ENCODE measurements around the gene TCTN2.

TCTN2 gene

DNA sequence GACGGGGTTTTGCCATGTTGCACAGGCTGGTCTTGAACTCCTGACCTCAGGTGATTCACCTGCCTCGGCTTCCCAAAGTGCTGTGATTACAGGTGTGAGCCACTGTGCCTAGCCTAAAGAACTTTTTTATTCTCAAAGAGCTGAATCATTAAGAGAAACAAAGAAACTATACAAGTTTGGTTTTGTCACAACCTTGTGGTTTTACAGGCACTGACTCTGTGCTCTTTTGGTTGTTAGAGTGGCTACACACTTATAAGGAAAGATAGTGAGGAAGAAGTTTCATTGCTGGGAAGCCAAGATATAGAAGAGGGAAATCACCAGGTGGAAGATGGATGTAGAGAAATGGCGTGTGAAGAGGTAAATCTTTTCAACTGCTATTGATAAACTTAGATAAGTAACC lies 81.1 kb downstream of the TCTN2 start:
- Histone ChIP-seq H3K27me3 (ENCODE audit: control insufficient read depth, insufficient read depth, low read length, poor library complexity, severe bottlenecking) (no peaks in the 10 kb centered on the region), H3K36me3 (ENCODE audit: control insufficient read depth, insufficient read depth, low read length) (peaks cover 29% of the 10 kb centered on the region), H3K9me3 (ENCODE audit: control insufficient read depth, low read length) (no peaks in the 10 kb centered on the region), H3K4me3 (ENCODE audit: insufficient read depth, low read depth, low read length) (no peak overlapping the region), H3K4me1 (ENCODE audit: control insufficient read depth, insufficient read depth, low read length) (no peaks in the 10 kb centered on the region), H3K27ac (ENCODE audit: insufficient read depth, low read depth, low read length, poor library complexity, severe bottlenecking) (no peak overlapping the region)
- WGBS, 2 experiments = 92 to 94% methylated on average over 2 to 3 of the region's 3 CpGs

DNA sequence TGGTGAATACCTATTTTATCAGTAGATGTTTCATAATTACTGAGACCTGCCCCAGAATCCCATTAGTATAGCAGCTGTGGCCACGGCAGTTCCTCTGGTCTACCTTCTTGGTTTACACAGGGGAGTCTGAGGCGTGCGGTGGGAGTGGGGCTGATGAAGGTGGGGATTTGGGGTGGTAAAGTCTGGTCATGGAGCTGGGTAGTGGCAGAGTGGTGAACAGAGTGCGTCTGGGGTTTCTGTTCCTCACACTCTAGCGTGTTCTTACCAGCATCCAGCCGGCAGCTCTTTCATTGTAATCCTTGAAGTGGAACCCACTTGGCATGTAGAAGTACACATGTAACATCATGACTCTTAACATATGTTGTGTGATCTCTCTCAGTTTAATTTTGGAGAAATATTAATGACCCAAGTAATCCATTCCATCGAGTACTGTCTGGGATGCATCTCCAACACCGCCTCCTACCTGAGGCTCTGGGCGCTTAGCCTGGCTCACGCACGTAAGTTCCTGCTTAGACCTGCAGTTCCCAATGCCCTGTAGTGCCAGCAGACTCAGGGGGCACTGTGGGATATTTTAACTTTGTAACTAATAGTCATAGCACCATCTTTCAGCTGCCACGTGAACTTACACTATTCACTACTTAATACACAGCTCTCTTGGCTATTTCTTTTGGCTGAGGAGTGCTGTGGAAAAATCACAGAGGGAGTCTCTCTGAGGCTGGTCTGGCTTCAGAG lies 83.3 kb downstream of the TCTN2 start:
- Histone ChIP-seq H3K4me3 (ENCODE audit: insufficient read depth, low read depth, low read length) (no peak overlapping the region), H3K27ac (ENCODE audit: insufficient read depth, low read depth, low read length, poor library complexity, severe bottlenecking) (no peak overlapping the region), H3K36me3 (ENCODE audit: control insufficient read depth, insufficient read depth, low read length) (peaks cover 29% of the 10 kb centered on the region), H3K9me3 (ENCODE audit: control insufficient read depth, low read length) (no peaks in the 10 kb centered on the region), H3K27me3 (ENCODE audit: control insufficient read depth, insufficient read depth, low read length, poor library complexity, severe bottlenecking) (no peaks in the 10 kb centered on the region), H3K4me1 (ENCODE audit: control insufficient read depth, insufficient read depth, low read length) (no peaks in the 10 kb centered on the region)
- 97% methylated on average over 11 to 12 of the region's 12 CpGs for WGBS, 2 experiments

DNA sequence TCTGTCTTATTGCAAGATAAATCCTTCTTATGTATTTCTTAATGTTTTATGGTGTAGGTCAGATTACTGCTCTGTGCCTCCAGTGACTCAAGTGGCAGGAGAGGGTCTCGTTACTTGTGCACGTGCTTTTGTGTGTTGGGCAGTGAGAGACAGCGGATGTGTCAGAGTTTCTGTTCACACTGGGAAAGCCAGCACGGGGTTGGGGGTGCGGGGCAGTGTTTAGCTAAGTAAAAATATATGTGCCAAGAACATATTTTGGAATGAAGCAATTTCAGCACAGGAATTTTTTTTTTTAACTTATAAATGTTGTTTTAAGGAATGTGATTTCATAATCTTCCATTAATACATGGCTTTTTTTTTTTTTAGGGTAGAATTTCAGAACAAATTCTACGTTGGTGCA lies 86.6 kb downstream of the TCTN2 start:
- H3K4me3 ChIP-seq (ENCODE audit: insufficient read depth, low read depth, low read length) = no peak overlapping the region
- peaks cover 2% of the 10 kb centered on the region for H3K4me1 ChIP-seq (ENCODE audit: control insufficient read depth, insufficient read depth, low read length)
- H3K27me3 ChIP-seq (ENCODE audit: control insufficient read depth, insufficient read depth, low read length, poor library complexity, severe bottlenecking) = peaks cover 15% of the 10 kb centered on the region
- no peaks in the 10 kb centered on the region for H3K9me3 ChIP-seq (ENCODE audit: control insufficient read depth, low read length)
- H3K36me3 ChIP-seq (ENCODE audit: control insufficient read depth, insufficient read depth, low read length) = peaks cover 13% of the 10 kb centered on the region
- WGBS, 2 experiments = 89 to 95% methylated on average over 6 of the region's 6 CpGs
- H3K27ac ChIP-seq (ENCODE audit: insufficient read depth, low read depth, low read length, poor library complexity, severe bottlenecking) = no peak overlapping the region

All from ectodermal cell (in vitro differentiated cells).